ENCODE data around the gene OR6C6. TPM values are rescaled to one million over a fixed set of nuclear protein-coding genes. Genes with fewer than 3 reads are reported as not detected.

The OR6C6 gene
- total and polyA plus RNA-seq, 9 of the 15 experiments (the other 6 are each of a cell fraction or from before 2014, with no cell fraction given), result not detected

DNA sequence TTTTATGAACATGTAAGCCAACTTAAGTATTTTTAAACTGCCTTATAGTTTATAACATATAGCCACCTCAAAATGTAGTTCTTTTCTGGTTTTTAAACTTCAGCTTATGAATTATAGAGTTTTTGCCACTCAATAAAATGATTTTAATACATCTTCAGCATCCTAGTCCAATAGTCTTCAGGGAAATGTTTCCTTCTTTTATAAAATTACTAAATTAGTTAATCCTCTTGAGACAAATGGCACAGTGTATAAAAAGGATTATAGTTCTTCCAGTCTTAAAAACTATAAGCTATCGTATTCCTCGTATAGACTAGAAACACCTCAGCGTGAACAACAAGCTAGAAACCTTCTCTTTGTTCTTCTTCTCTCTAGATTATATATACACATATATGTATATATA is 52.1 kb downstream of the OR6C6 start, which contains the start of gene OR6C74:
TSS of gene OR6C74 (plus strand) at position 301 of the 400 bp plus-strand sequence. CDS start 2,679 bp downstream, outside the sequence.
- no peak within 1 kb of the TSS for H3K4me3 ChIP-seq
- ChIA-PET CTCF (ENCODE audit: low intra/inter-chr PET ratio) (no interaction called here), POLR2A (no interaction called here)
- no peak within 1 kb of the TSS for H3K27ac ChIP-seq (ENCODE audit: extremely low read depth, low read depth, low read length)
- H3K27me3 ChIP-seq (ENCODE audit: control insufficient read depth in 2 of 2, insufficient read depth in 2 of 2, low read length in 2 of 2), result peaks cover 0 to 13% of the 10 kb centered on the region in 2 experiments; a peak in 1 of 5 replicates
- H3K79me2 ChIP-seq (ENCODE audit: control insufficient read depth, insufficient read depth, low read length), result no peaks in the 10 kb centered on the region
- no peaks in the 10 kb centered on the region for H3K36me3 ChIP-seq (ENCODE audit: control insufficient read depth, insufficient read depth, low read length)
- H3K9me3 ChIP-seq (replicated peaks; ENCODE audit: control insufficient read depth, insufficient read depth, low read depth, low read length), result no peaks in the 10 kb centered on the region
- no peak for ATAC-seq
- H2AFZ ChIP-seq (ENCODE audit: low read depth, low read length), result no peak within 1 kb of the TSS
- WGBS (ENCODE audit: insufficient coverage, low coverage, missing lambda C conversion rate), result 0% methylated on average over 3 of the region's 3 CpGs
- no peak within 1 kb of the TSS for H3K4me2 ChIP-seq (ENCODE audit: insufficient read depth, low read length)
- H3K9ac ChIP-seq (ENCODE audit: insufficient read depth in 1 of 2, low read depth in 2 of 2, low read length in 2 of 2), result no peak within 1 kb of the TSS
- TF ChIP-seq PRPF4 (IDR thresholded peaks at IDR 0.05; ENCODE audit: insufficient read depth, low read depth, low read length, poor library complexity, severe bottlenecking) (no peak), GTF2A2 (tag; IDR thresholded peaks at IDR 0.05) (no peak), ZNF384 (IDR thresholded peaks at IDR 0.05; ENCODE audit: low read depth, low read length) (no peak), DNMT1 (IDR thresholded peaks at IDR 0.05) (no peak), ZNF764 (CRISPR knock-in tag; IDR thresholded peaks at IDR 0.05; ENCODE audit: low read depth) (no peak), ZNF785 (CRISPR knock-in tag; IDR thresholded peaks at IDR 0.05) (no peak), GABPA (tag; conservative IDR thresholded peaks at IDR 0.05; ENCODE audit: low read depth) (no peak)
- TF ChIP-seq, protein P1, sequence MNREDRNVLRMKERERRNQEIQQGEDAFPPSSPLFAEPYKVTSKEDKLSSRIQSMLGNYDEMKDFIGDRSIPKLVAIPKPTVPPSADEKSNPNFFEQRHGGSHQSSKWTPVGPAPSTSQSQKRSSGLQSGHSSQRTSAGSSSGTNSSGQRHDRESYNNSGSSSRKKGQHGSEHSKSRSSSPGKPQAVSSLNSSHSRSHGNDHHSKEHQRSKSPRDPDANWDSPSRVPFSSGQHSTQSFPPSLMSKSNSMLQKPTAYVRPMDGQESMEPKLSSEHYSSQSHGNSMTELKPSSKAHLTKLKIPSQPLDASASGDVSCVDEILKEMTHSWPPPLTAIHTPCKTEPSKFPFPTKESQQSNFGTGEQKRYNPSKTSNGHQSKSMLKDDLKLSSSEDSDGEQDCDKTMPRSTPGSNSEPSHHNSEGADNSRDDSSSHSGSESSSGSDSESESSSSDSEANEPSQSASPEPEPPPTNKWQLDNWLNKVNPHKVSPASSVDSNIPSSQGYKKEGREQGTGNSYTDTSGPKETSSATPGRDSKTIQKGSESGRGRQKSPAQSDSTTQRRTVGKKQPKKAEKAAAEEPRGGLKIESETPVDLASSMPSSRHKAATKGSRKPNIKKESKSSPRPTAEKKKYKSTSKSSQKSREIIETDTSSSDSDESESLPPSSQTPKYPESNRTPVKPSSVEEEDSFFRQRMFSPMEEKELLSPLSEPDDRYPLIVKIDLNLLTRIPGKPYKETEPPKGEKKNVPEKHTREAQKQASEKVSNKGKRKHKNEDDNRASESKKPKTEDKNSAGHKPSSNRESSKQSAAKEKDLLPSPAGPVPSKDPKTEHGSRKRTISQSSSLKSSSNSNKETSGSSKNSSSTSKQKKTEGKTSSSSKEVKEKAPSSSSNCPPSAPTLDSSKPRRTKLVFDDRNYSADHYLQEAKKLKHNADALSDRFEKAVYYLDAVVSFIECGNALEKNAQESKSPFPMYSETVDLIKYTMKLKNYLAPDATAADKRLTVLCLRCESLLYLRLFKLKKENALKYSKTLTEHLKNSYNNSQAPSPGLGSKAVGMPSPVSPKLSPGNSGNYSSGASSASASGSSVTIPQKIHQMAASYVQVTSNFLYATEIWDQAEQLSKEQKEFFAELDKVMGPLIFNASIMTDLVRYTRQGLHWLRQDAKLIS (CRISPR knock-in tag; IDR thresholded peaks at IDR 0.05), result no peak
- TF ChIP-seq, protein P2, sequence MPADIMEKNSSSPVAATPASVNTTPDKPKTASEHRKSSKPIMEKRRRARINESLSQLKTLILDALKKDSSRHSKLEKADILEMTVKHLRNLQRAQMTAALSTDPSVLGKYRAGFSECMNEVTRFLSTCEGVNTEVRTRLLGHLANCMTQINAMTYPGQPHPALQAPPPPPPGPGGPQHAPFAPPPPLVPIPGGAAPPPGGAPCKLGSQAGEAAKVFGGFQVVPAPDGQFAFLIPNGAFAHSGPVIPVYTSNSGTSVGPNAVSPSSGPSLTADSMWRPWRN (IDR thresholded peaks at IDR 0.05; ENCODE audit: low read depth), result no peak
- in situ Hi-C loops (cut with MboI) (no loop called here), intact Hi-C loops (cut with micrococcal nuclease) (no loop called here)
- H4K20me1 ChIP-seq (replicated peaks; ENCODE audit: control insufficient read depth, insufficient read depth, low read length), result no peaks in the 10 kb centered on the region
- H3K4me1 ChIP-seq (replicated peaks in 1 of 2; ENCODE audit: control insufficient read depth in 2 of 2, insufficient read depth in 2 of 2, low read length in 2 of 2), result no peaks in the 10 kb centered on the region
- H3K9me1 ChIP-seq (ENCODE audit: control insufficient read depth, insufficient read depth, low read length), result no peaks in the 10 kb centered on the region
- DNase-seq (ENCODE audit: extremely low read depth in 1 of 4, low spot score in 3 of 4), result no peak
- BruUV-seq (replicated peaks), result no TSS peak
- FAIRE-seq, result no peak

Other genes starting within 250 kb of the OR6C6 start
Only the 7 nearest of the 11 such genes appear.
- not detected in 2 replicates for gene OR10A7, start 75.5 kb downstream of the OR6C6 start, total RNA-seq (2014; rRNA removed)
- not detected in 2 replicates for gene OR10A7, start 75.5 kb downstream of the OR6C6 start, total RNA-seq (2014; rRNA removed; fragmentation: Illumina TruSeq; extraction: Trizol)
- not detected in 2 replicates for gene OR10A7, start 75.5 kb downstream of the OR6C6 start, total RNA-seq (2015; rRNA removed; fragmentation: Illumina TruSeq; extraction: Trizol)
- gene OR10A7, start 75.5 kb downstream of the OR6C6 start, total RNA-seq (2021), result not detected in 2 replicates
- not detected in 2 replicates for gene OR10A7, start 75.5 kb downstream of the OR6C6 start, polyA plus RNA-seq (2011; rRNA removed)
- not detected in 2 replicates for gene OR10A7, start 75.5 kb downstream of the OR6C6 start, polyA plus RNA-seq (2014; fragmentation: Illumina TruSeq; extraction: Trizol)
- not detected for gene OR10A7, start 75.5 kb downstream of the OR6C6 start, polyA plus RNA-seq (2014; fragmentation: Nextera tagmentation; extraction: Ambion mirVana)
- not detected in 2 replicates for gene OR10A7, start 75.5 kb downstream of the OR6C6 start, polyA plus RNA-seq (2014; rRNA removed)
- gene OR6C74, start 52.0 kb downstream of the OR6C6 start, total RNA-seq (2014; rRNA removed), result not detected in 2 replicates
- not detected in 2 replicates for gene OR6C74, start 52.0 kb downstream of the OR6C6 start, total RNA-seq (2014; rRNA removed; fragmentation: Illumina TruSeq; extraction: Trizol)
- not detected in 2 replicates for gene OR6C74, start 52.0 kb downstream of the OR6C6 start, total RNA-seq (2015; rRNA removed; fragmentation: Illumina TruSeq; extraction: Trizol)
- not detected in 2 replicates for gene OR6C74, start 52.0 kb downstream of the OR6C6 start, total RNA-seq (2021)
- gene OR6C74, start 52.0 kb downstream of the OR6C6 start, polyA plus RNA-seq (2011; rRNA removed), result not detected in 2 replicates
- not detected in 2 replicates for gene OR6C74, start 52.0 kb downstream of the OR6C6 start, polyA plus RNA-seq (2014; fragmentation: Illumina TruSeq; extraction: Trizol)
- gene OR6C74, start 52.0 kb downstream of the OR6C6 start, polyA plus RNA-seq (2014; fragmentation: Nextera tagmentation; extraction: Ambion mirVana), result not detected
- gene OR6C74, start 52.0 kb downstream of the OR6C6 start, polyA plus RNA-seq (2014; rRNA removed), result not detected in 2 replicates
- gene OR6C1, start 17.8 kb upstream of the OR6C6 start, total RNA-seq (2014; rRNA removed), result not detected in 2 replicates
- gene OR6C1, start 17.8 kb upstream of the OR6C6 start, total RNA-seq (2014; rRNA removed; fragmentation: Illumina TruSeq; extraction: Trizol), result not detected in 2 replicates
- gene OR6C1, start 17.8 kb upstream of the OR6C6 start, total RNA-seq (2015; rRNA removed; fragmentation: Illumina TruSeq; extraction: Trizol), result not detected in 2 replicates
- gene OR6C1, start 17.8 kb upstream of the OR6C6 start, total RNA-seq (2021), result not detected in 2 replicates
- gene OR6C1, start 17.8 kb upstream of the OR6C6 start, polyA plus RNA-seq (2011; rRNA removed), result not detected in 2 replicates
- gene OR6C1, start 17.8 kb upstream of the OR6C6 start, polyA plus RNA-seq (2014; fragmentation: Illumina TruSeq; extraction: Trizol), result not detected in 2 replicates
- not detected for gene OR6C1, start 17.8 kb upstream of the OR6C6 start, polyA plus RNA-seq (2014; fragmentation: Nextera tagmentation; extraction: Ambion mirVana)
- gene OR6C1, start 17.8 kb upstream of the OR6C6 start, polyA plus RNA-seq (2014; rRNA removed), result not detected in 2 replicates
- gene OR6C3, start 34.2 kb upstream of the OR6C6 start, total RNA-seq (2014; rRNA removed), result not detected in 2 replicates
- gene OR6C3, start 34.2 kb upstream of the OR6C6 start, total RNA-seq (2014; rRNA removed; fragmentation: Illumina TruSeq; extraction: Trizol), result not detected in 2 replicates
- gene OR6C3, start 34.2 kb upstream of the OR6C6 start, total RNA-seq (2015; rRNA removed; fragmentation: Illumina TruSeq; extraction: Trizol), result not detected in 2 replicates
- gene OR6C3, start 34.2 kb upstream of the OR6C6 start, total RNA-seq (2021), result not detected in 2 replicates
- not detected in 2 replicates for gene OR6C3, start 34.2 kb upstream of the OR6C6 start, polyA plus RNA-seq (2011; rRNA removed)
- not detected in 2 replicates for gene OR6C3, start 34.2 kb upstream of the OR6C6 start, polyA plus RNA-seq (2014; fragmentation: Illumina TruSeq; extraction: Trizol)
- not detected for gene OR6C3, start 34.2 kb upstream of the OR6C6 start, polyA plus RNA-seq (2014; fragmentation: Nextera tagmentation; extraction: Ambion mirVana)
- not detected in 2 replicates for gene OR6C3, start 34.2 kb upstream of the OR6C6 start, polyA plus RNA-seq (2014; rRNA removed)
- gene OR6C75, start 66.4 kb upstream of the OR6C6 start, total RNA-seq (2014; rRNA removed), result not detected in 2 replicates
- not detected in 2 replicates for gene OR6C75, start 66.4 kb upstream of the OR6C6 start, total RNA-seq (2014; rRNA removed; fragmentation: Illumina TruSeq; extraction: Trizol)
- not detected in 2 replicates for gene OR6C75, start 66.4 kb upstream of the OR6C6 start, total RNA-seq (2015; rRNA removed; fragmentation: Illumina TruSeq; extraction: Trizol)
- not detected in 2 replicates for gene OR6C75, start 66.4 kb upstream of the OR6C6 start, total RNA-seq (2021)
- not detected in 2 replicates for gene OR6C75, start 66.4 kb upstream of the OR6C6 start, polyA plus RNA-seq (2011; rRNA removed)
- gene OR6C75, start 66.4 kb upstream of the OR6C6 start, polyA plus RNA-seq (2014; fragmentation: Illumina TruSeq; extraction: Trizol), result not detected in 2 replicates
- gene OR6C75, start 66.4 kb upstream of the OR6C6 start, polyA plus RNA-seq (2014; fragmentation: Nextera tagmentation; extraction: Ambion mirVana), result not detected
- not detected in 2 replicates for gene OR6C75, start 66.4 kb upstream of the OR6C6 start, polyA plus RNA-seq (2014; rRNA removed)
- not detected in 2 replicates for gene OR6C65, start 104.0 kb upstream of the OR6C6 start, total RNA-seq (2014; rRNA removed)
- not detected in 2 replicates for gene OR6C65, start 104.0 kb upstream of the OR6C6 start, total RNA-seq (2014; rRNA removed; fragmentation: Illumina TruSeq; extraction: Trizol)
- not detected in 2 replicates for gene OR6C65, start 104.0 kb upstream of the OR6C6 start, total RNA-seq (2015; rRNA removed; fragmentation: Illumina TruSeq; extraction: Trizol)
- not detected in 2 replicates for gene OR6C65, start 104.0 kb upstream of the OR6C6 start, total RNA-seq (2021)
- not detected in 2 replicates for gene OR6C65, start 104.0 kb upstream of the OR6C6 start, polyA plus RNA-seq (2011; rRNA removed)
- gene OR6C65, start 104.0 kb upstream of the OR6C6 start, polyA plus RNA-seq (2014; fragmentation: Illumina TruSeq; extraction: Trizol), result not detected in 2 replicates
- gene OR6C65, start 104.0 kb upstream of the OR6C6 start, polyA plus RNA-seq (2014; fragmentation: Nextera tagmentation; extraction: Ambion mirVana), result not detected
- gene OR6C65, start 104.0 kb upstream of the OR6C6 start, polyA plus RNA-seq (2014; rRNA removed), result not detected in 2 replicates
- gene OR6C76, start 129.7 kb upstream of the OR6C6 start, total RNA-seq (2014; rRNA removed), result not detected in 2 replicates
- gene OR6C76, start 129.7 kb upstream of the OR6C6 start, total RNA-seq (2014; rRNA removed; fragmentation: Illumina TruSeq; extraction: Trizol), result not detected in 2 replicates
- gene OR6C76, start 129.7 kb upstream of the OR6C6 start, total RNA-seq (2015; rRNA removed; fragmentation: Illumina TruSeq; extraction: Trizol), result not detected in 2 replicates
- gene OR6C76, start 129.7 kb upstream of the OR6C6 start, total RNA-seq (2021), result not detected in 2 replicates
- gene OR6C76, start 129.7 kb upstream of the OR6C6 start, polyA plus RNA-seq (2011; rRNA removed), result not detected in 2 replicates
- gene OR6C76, start 129.7 kb upstream of the OR6C6 start, polyA plus RNA-seq (2014; fragmentation: Illumina TruSeq; extraction: Trizol), result not detected in 2 replicates
- not detected for gene OR6C76, start 129.7 kb upstream of the OR6C6 start, polyA plus RNA-seq (2014; fragmentation: Nextera tagmentation; extraction: Ambion mirVana)
- not detected in 2 replicates for gene OR6C76, start 129.7 kb upstream of the OR6C6 start, polyA plus RNA-seq (2014; rRNA removed)

Measured in K562 (cell line).